GM18498 (cell line): Measurements from ENCODE around the gene SLC12A7.

Source experiments
- ATAC-seq: cut with Tn5 transposase; IDR thresholded peaks from one replicate; pipeline ENCODE4 v1.9.1; 2021; ENCODE audit warnings: mild to moderate bottlenecking, moderate library complexity; ENCODE audit not compliant: unreplicated experiment

Gene SLC12A7

GRCh38 chr5:1012313-1012841, 99.5 kb downstream of the SLC12A7 start:
- ATAC-seq: no peak

- ATAC-seq: no peak
Observed at GRCh38 chr5:1011741-1012312, 100.0 kb downstream of the SLC12A7 start.

- ATAC-seq: no peak
Observed at GRCh38 chr5:1011226-1011631, 100.6 kb downstream of the SLC12A7 start.

- no peak for ATAC-seq
Observed at GRCh38 chr5:1010641-1011046, 101.2 kb downstream of the SLC12A7 start.

- ATAC-seq: no peak
Observed at GRCh38 chr5:1010181-1010510, 101.7 kb downstream of the SLC12A7 start.

GRCh38 chr5:1009359-1010180, 102.3 kb downstream of the SLC12A7 start:
- ATAC-seq: no peak

GRCh38 chr5:1008451-1009358, 103.2 kb downstream of the SLC12A7 start, which contains the start of gene NKD2:
Gene NKD2 (plus strand): TSS chr5:1008802. CDS start chr5:1009058, 256 bp downstream.
- ATAC-seq: peak; percentile 47

- no peak for ATAC-seq
Observed at GRCh38 chr5:1007681-1008450, 104.0 kb downstream of the SLC12A7 start.

- ATAC-seq: no peak
Observed at GRCh38 chr5:1007221-1007680, 104.6 kb downstream of the SLC12A7 start.

GRCh38 chr5:1006656-1007071, 105.2 kb downstream of the SLC12A7 start:
- no peak for ATAC-seq

- no peak for ATAC-seq
Observed at GRCh38 chr5:1005904-1006655, 105.8 kb downstream of the SLC12A7 start.

- no peak for ATAC-seq
Observed at GRCh38 chr5:1005249-1005851, 106.5 kb downstream of the SLC12A7 start.

GRCh38 chr5:1004461-1005248, 107.2 kb downstream of the SLC12A7 start:
- no peak for ATAC-seq

GRCh38 chr5:1003296-1003937, 108.4 kb downstream of the SLC12A7 start:
- no peak for ATAC-seq

GRCh38 chr5:1002836-1003235, 109.0 kb downstream of the SLC12A7 start:
- ATAC-seq: no peak

GRCh38 chr5:1002271-1002546, 109.7 kb downstream of the SLC12A7 start:
- ATAC-seq: no peak

GRCh38 chr5:1001406-1002270, 110.2 kb downstream of the SLC12A7 start:
- ATAC-seq: no peak
